Posterior vena cava (tissue), 2 donors: ENCODE data around the gene TMEM190. TPM values are rescaled to one million over a fixed set of nuclear protein-coding genes. Genes with fewer than 3 reads are reported as not detected.
"Not testable (repeated sequence)": the region's sequence is repeated elsewhere in the genome, so short reads cannot be mapped to it uniquely, and the experiment has no call there.

ENCODE experiments used
- DNase-seq: peaks from one replicate; pipeline ENCODE4 v3.0.0-alpha.2; 2020; ENCODE audit warnings: low spot score
- intact Hi-C, 2 donors: fragments of 100-400 bp; cut with DNase I; formaldehyde crosslinking; loops; one replicate each; pipeline versions ENCODE4 v1.14.1 to v1.14.2; 2022 to 2023
- total RNA-seq, 2 donors: library from RNA; stranded (reverse); fragmentation: NEBNext Ultra II Directional; extraction: Animal tissue kit (Norgen Biotek cat#: 25700); gene quantifications; one replicate each; pipeline ENCODE4 v1.2.1, GENCODE V29; 2021
- donor health status: DM: yes; HTN: yes; CAD: no.
- donor health status: DM: yes; HTN: yes; CAD: no.

The TMEM190 gene
- total RNA-seq, 2 donors from 2014 or later: not detected

GRCh38 chr19:55406826-55407549 is 30.4 kb downstream of the TMEM190 start:
- DNase-seq: peak; percentile 86

GRCh38 chr19:55407550-55407799 is 30.8 kb downstream of the TMEM190 start, which contains the start of gene UBE2S:
UBE2S (minus strand) TSS chr19:55407788; CDS start chr19:55407589, 199 bp downstream.
- intact Hi-C loops, DNase-seq: not testable (repeated sequence)

More at GRCh38 chr19:55406826-55407549, 30.4 kb downstream of the TMEM190 start:
- intact Hi-C loops: no loop called here

GRCh38 chr19:55407800-55408532 is 31.3 kb downstream of the TMEM190 start:
- peak; percentile 100 for DNase-seq
- intact Hi-C loops: no loop called here

- intact Hi-C loops: no loop called here
- no peak for DNase-seq
Observed at GRCh38 chr19:55408533-55408872, 31.9 kb downstream of the TMEM190 start.

GRCh38 chr19:55409179-55409578 is 32.6 kb downstream of the TMEM190 start:
- DNase-seq, intact Hi-C loops: not testable (repeated sequence)

- intact Hi-C loops: no loop called here
- no peak for DNase-seq
Observed at GRCh38 chr19:55410168-55410567, 33.5 kb downstream of the TMEM190 start.

GRCh38 chr19:55418185-55418584 is 41.6 kb downstream of the TMEM190 start:
- intact Hi-C loops: loop anchor here in 1 of 2 donors (5.0 kb wide), 1 partner anchor 1804 kb away; no protein-coding TSS in a partner anchor
- no peak for DNase-seq

- intact Hi-C loops: loop anchor here in 1 of 2 donors (5.0 kb wide), 1 partner anchor 1803 kb away; no protein-coding TSS in a partner anchor
- DNase-seq: no peak
Observed at GRCh38 chr19:55419103-55419502, 42.5 kb downstream of the TMEM190 start.

- DNase-seq: no peak
- intact Hi-C loops: loop anchor here in 1 of 2 donors (5.0 kb wide), 1 partner anchor 1803 kb away; no protein-coding TSS in a partner anchor
Observed at GRCh38 chr19:55419624-55420236, 43.1 kb downstream of the TMEM190 start.

- intact Hi-C loops, DNase-seq: not testable (repeated sequence)
Observed at GRCh38 chr19:55421281-55421680, 44.7 kb downstream of the TMEM190 start.

- intact Hi-C loops: no loop called here
- no peak for DNase-seq
Observed at GRCh38 chr19:55423225-55424005, 46.8 kb downstream of the TMEM190 start.

GRCh38 chr19:55424518-55424917 is 47.9 kb downstream of the TMEM190 start:
- intact Hi-C loops: no loop called here
- no peak for DNase-seq

GRCh38 chr19:55426042-55426441 is 49.4 kb downstream of the TMEM190 start:
- DNase-seq: no peak
- intact Hi-C loops: loop anchor here in 1 of 2 donors (5.0 kb wide), 1 partner anchor 1189 kb away; no protein-coding TSS in a partner anchor

Other genes with a start within 250 kb of the TMEM190 start
- not detected for gene TNNT1, start 227.6 kb upstream of the TMEM190 start, total RNA-seq
- gene TNNI3, start 219.1 kb upstream of the TMEM190 start, total RNA-seq: not detected
- not detected for gene DNAAF3, start 210.2 kb upstream of the TMEM190 start, total RNA-seq
- not detected for gene SYT5, start 196.5 kb upstream of the TMEM190 start, total RNA-seq
- gene PTPRH, start 167.3 kb upstream of the TMEM190 start, total RNA-seq: 1 to 10 TPM in 1 of 2 donors, under 1 TPM in 1; 0.81 to 1.6 TPM
- 1 to 10 TPM; 1.6 to 1.7 TPM for gene TMEM86B, start 148.1 kb upstream of the TMEM190 start, total RNA-seq
- gene PPP6R1, start 117.8 kb upstream of the TMEM190 start, total RNA-seq: 10 to 100 TPM; 40.6 to 46.0 TPM
- 10 to 100 TPM; 19.8 to 20.1 TPM for gene HSPBP1, start 96.7 kb upstream of the TMEM190 start, total RNA-seq
- gene BRSK1, start 92.8 kb upstream of the TMEM190 start, total RNA-seq: 1 to 10 TPM; 7.2 to 9.2 TPM
- 1 to 10 TPM; 1.9 to 5.4 TPM for gene TMEM150B, start 51.5 kb upstream of the TMEM190 start, total RNA-seq
- 1 to 10 TPM; 3.9 to 6.3 TPM for gene KMT5C, start 37.0 kb upstream of the TMEM190 start, total RNA-seq
- gene COX6B2, start 22.1 kb upstream of the TMEM190 start, total RNA-seq: 1 to 10 TPM in 1 of 2 donors, not detected in 1; 1.3 TPM
- not detected for gene GARIN5B, start 13.6 kb upstream of the TMEM190 start, total RNA-seq
- gene IL11, start 6.4 kb upstream of the TMEM190 start, total RNA-seq: not detected
- gene TMEM238, start 7.5 kb downstream of the TMEM190 start, total RNA-seq: under 1 TPM; 0.69 to 0.90 TPM
- gene RPL28, start 9.1 kb downstream of the TMEM190 start, total RNA-seq: 1,000 to 10,000 TPM in 1 of 2 donors, 100 to 1,000 TPM in 1; 882 to 1,056 TPM
- gene UBE2S, start 31.0 kb downstream of the TMEM190 start, total RNA-seq: 10 to 100 TPM; 17.6 to 23.3 TPM
- gene SHISA7, start 66.5 kb downstream of the TMEM190 start, total RNA-seq: not detected
- 10 to 100 TPM; 23.1 to 25.1 TPM for gene ISOC2, start 84.8 kb downstream of the TMEM190 start, total RNA-seq
- not detected for gene C19orf85, start 87.9 kb downstream of the TMEM190 start, total RNA-seq
- gene ZNF628, start 99.8 kb downstream of the TMEM190 start, total RNA-seq: 1 to 10 TPM; 5.7 to 7.9 TPM
- gene NAT14, start 108.4 kb downstream of the TMEM190 start, total RNA-seq: 10 to 100 TPM; 15.8 to 16.3 TPM
- gene SSC5D, start 111.6 kb downstream of the TMEM190 start, total RNA-seq: 10 to 100 TPM; 32.4 to 40.6 TPM
- not detected for gene SBK2, start 160.3 kb downstream of the TMEM190 start, total RNA-seq
- gene SBK3, start 168.7 kb downstream of the TMEM190 start, total RNA-seq: not detected
- gene ZNF579, start 204.0 kb downstream of the TMEM190 start, total RNA-seq: 1 to 10 TPM; 7.4 to 7.6 TPM
- gene FIZ1, start 222.7 kb downstream of the TMEM190 start, total RNA-seq: 1 to 10 TPM; 7.8 to 9.7 TPM
- 10 to 100 TPM; 10.6 to 11.1 TPM for gene ZNF524, start 223.5 kb downstream of the TMEM190 start, total RNA-seq
- gene ZNF865, start 228.8 kb downstream of the TMEM190 start, total RNA-seq: 10 to 100 TPM; 10.1 to 12.6 TPM
- 1 to 10 TPM; 3.6 to 4.3 TPM for gene ZNF784, start 247.7 kb downstream of the TMEM190 start, total RNA-seq